Astrocyte of the cerebellum (primary cell): Measurements from ENCODE around the gene PDE7B.
A peak's percentile ranks its signal among the peaks of the same experiment; 100 is the strongest.

Source experiments
- DNase-seq: peaks from one replicate; pipeline ENCODE4 v3.0.0-alpha.2; 2011; ENCODE audit warnings: low read depth
- H3K4me3 ChIP-seq: 2 replicates; pipeline ENCODE4 v1.5.1; 2011; ENCODE audit warnings: mild to moderate bottlenecking, low read depth, low read length, moderate library complexity
- CTCF ChIP-seq: IDR thresholded peaks from 2 replicates; pipeline ENCODE4 v1.5.1; 2012; ENCODE audit warnings: low read length, low read depth, moderate library complexity, mild to moderate bottlenecking; ENCODE audit errors: missing control alignments
- in situ Hi-C: cut with HindIII; loops from 2 replicates; pipeline ENCODE4 v1.10.0; 2017; ENCODE audit warnings: low sequenced_read_pairs

Gene PDE7B

GRCh38 chr6:136015531-136015930 is 164.0 kb downstream of the PDE7B start:
- DNase-seq = peak; percentile 59
- no peak for TF ChIP-seq CTCF

GRCh38 chr6:136016228-136017225 is 165.0 kb downstream of the PDE7B start:
- no peak overlapping the region for H3K4me3 ChIP-seq
- TF ChIP-seq CTCF = no peak
- in situ Hi-C loops = no loop called here
- DNase-seq = no peak

More at GRCh38 chr6:136015531-136015930, 164.0 kb downstream of the PDE7B start:
- in situ Hi-C loops = no loop called here
- H3K4me3 ChIP-seq = no peak overlapping the region

- H3K4me3 ChIP-seq = no peak overlapping the region
- no peak for TF ChIP-seq CTCF
- in situ Hi-C loops = no loop called here
- DNase-seq = no peak
Observed at GRCh38 chr6:136020691-136021090, 169.2 kb downstream of the PDE7B start.

GRCh38 chr6:136022224-136022874 is 170.8 kb downstream of the PDE7B start:
- no peak for TF ChIP-seq CTCF
- no peak for DNase-seq
- in situ Hi-C loops = no loop called here
- no peak overlapping the region for H3K4me3 ChIP-seq

- TF ChIP-seq CTCF = no peak
- H3K4me3 ChIP-seq = no peak overlapping the region
- DNase-seq = no peak
- in situ Hi-C loops = no loop called here
Observed at GRCh38 chr6:136024711-136025110, 173.2 kb downstream of the PDE7B start.

GRCh38 chr6:136025736-136026135 is 174.2 kb downstream of the PDE7B start:
- TF ChIP-seq CTCF = no peak
- in situ Hi-C loops = no loop called here
- no peak for DNase-seq
- no peak overlapping the region for H3K4me3 ChIP-seq
